ENCODE results near the gene KIF14. TPM values are rescaled to one million over a fixed set of nuclear protein-coding genes. Genes with fewer than 3 reads are reported as not detected.

Gene KIF14
- polyA plus RNA-seq, 1 of the 3 experiments (the other 2 are of a cell fraction) = 1.2 TPM

GRCh38 chr1:200547386-200547785 is 73.2 kb downstream of the KIF14 start:
- H3K4me1 ChIP-seq (ENCODE audit: control insufficient read depth in 1 of 2, insufficient read depth in 2 of 2, low read depth in 1 of 2, low read length in 1 of 2) = no peaks in the 10 kb centered on the region
- TF ChIP-seq USF2 (IDR thresholded peaks at IDR 0.05; ENCODE audit: borderline replicate concordance, low read depth, low read length) (no peak), ZBTB33 (IDR thresholded peaks at IDR 0.05; ENCODE audit: borderline replicate concordance, low read depth) (no peak), TAF1 (IDR thresholded peaks at IDR 0.05; ENCODE audit: borderline replicate concordance, low read depth, low read length) (no peak), CTCF (IDR thresholded peaks at IDR 0.05) (no peak), YY1 (IDR thresholded peaks at IDR 0.05; ENCODE audit: low read depth) (no peak), REST (IDR thresholded peaks at IDR 0.05; ENCODE audit: low read depth, low read length) (no peak), MAX (IDR thresholded peaks at IDR 0.05; ENCODE audit: low read depth) (no peak)
- H3K27ac ChIP-seq (ENCODE audit: low read depth in 2 of 2, low read length in 1 of 2) = no peak overlapping the region
- no peaks in the 10 kb centered on the region for H3K27me3 ChIP-seq (ENCODE audit: insufficient read depth)
- CTCF ChIA-PET = interaction anchor here (1.2 to 2.5 kb wide), 3 partner anchors 9 to 32 kb away, joined by 3 to 7 read pairs (median 6); no protein-coding TSS in a partner anchor
- no peak for DNase-seq
- POLR2A ChIA-PET = no interaction called here
- no peaks in the 10 kb centered on the region for H3K79me2 ChIP-seq (ENCODE audit: insufficient read depth)
- no peaks in the 10 kb centered on the region for H3K9me3 ChIP-seq
- H4K20me1 ChIP-seq (ENCODE audit: insufficient read depth) = no peaks in the 10 kb centered on the region
- no peak overlapping the region for H3K4me2 ChIP-seq
- no peaks in the 10 kb centered on the region for H3K36me3 ChIP-seq (replicated peaks in 1 of 2; ENCODE audit: control insufficient read depth in 1 of 2, insufficient read depth in 2 of 2, low read length in 1 of 2)
- no peak overlapping the region for H3K4me3 ChIP-seq (ENCODE audit: low read depth in 2 of 2, low read length in 1 of 2)
- H3K9ac ChIP-seq = no peak overlapping the region
- no peaks in the 10 kb centered on the region for H3K9me2 ChIP-seq
- WGBS (ENCODE audit: low lambda C conversion rate) = 89% methylated on average over 4 of the region's 4 CpGs
- peaks cover 3% of the 10 kb centered on the region for H3F3A ChIP-seq (replicated peaks; ENCODE audit: insufficient read depth)
- no peak overlapping the region for H2AFZ ChIP-seq (ENCODE audit: low read depth)

All from SK-N-SH (cell line).